ENCODE measurements around the gene CFAP52. TPM values are rescaled to one million over a fixed set of nuclear protein-coding genes. Genes with fewer than 3 reads are reported as not detected.

CFAP52 gene
- total RNA-seq, 2 donors from 2014 or later: 1.7 TPM; not detected in 1

DNA sequence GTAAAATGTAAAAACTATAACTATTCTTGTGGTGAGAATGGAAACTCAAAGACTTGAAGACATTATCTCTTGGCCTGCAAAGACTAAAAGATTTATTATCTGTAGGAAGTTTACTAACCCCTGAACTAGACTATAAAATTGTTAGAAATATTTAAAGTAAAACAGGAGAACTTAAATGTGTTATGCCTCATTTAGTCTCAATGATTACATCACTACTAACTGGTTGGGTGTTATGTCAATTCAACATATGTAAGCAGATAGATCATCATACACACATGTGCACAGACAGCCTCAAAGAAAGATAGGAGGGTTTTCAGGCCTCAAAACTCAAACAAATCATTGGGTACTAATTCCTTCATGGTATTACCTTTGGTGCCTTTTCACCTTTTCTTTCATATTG lies 8.4 kb upstream of the CFAP52 start:
- TF ChIP-seq POLR2AphosphoS5 (IDR thresholded peaks at IDR 0.05): no peak
- TF ChIP-seq POLR2A (IDR thresholded peaks at IDR 0.05): no peak
- TF ChIP-seq, protein P1, sequence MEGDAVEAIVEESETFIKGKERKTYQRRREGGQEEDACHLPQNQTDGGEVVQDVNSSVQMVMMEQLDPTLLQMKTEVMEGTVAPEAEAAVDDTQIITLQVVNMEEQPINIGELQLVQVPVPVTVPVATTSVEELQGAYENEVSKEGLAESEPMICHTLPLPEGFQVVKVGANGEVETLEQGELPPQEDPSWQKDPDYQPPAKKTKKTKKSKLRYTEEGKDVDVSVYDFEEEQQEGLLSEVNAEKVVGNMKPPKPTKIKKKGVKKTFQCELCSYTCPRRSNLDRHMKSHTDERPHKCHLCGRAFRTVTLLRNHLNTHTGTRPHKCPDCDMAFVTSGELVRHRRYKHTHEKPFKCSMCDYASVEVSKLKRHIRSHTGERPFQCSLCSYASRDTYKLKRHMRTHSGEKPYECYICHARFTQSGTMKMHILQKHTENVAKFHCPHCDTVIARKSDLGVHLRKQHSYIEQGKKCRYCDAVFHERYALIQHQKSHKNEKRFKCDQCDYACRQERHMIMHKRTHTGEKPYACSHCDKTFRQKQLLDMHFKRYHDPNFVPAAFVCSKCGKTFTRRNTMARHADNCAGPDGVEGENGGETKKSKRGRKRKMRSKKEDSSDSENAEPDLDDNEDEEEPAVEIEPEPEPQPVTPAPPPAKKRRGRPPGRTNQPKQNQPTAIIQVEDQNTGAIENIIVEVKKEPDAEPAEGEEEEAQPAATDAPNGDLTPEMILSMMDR (IDR thresholded peaks at IDR 0.05): no peak
- H3K9me3 ChIP-seq: no peaks in the 10 kb centered on the region
- H3K27me3 ChIP-seq (replicated peaks; ENCODE audit: insufficient read depth): no peaks in the 10 kb centered on the region
- intact Hi-C loops (cut with DNase I): no loop called here
- no peak overlapping the region for H3K27ac ChIP-seq
- no peaks in the 10 kb centered on the region for H3K4me1 ChIP-seq (replicated peaks)
- no peak overlapping the region for H3K4me3 ChIP-seq
- DNase-seq (ENCODE audit: low spot score): no peak
- no peaks in the 10 kb centered on the region for H3K36me3 ChIP-seq

DNA sequence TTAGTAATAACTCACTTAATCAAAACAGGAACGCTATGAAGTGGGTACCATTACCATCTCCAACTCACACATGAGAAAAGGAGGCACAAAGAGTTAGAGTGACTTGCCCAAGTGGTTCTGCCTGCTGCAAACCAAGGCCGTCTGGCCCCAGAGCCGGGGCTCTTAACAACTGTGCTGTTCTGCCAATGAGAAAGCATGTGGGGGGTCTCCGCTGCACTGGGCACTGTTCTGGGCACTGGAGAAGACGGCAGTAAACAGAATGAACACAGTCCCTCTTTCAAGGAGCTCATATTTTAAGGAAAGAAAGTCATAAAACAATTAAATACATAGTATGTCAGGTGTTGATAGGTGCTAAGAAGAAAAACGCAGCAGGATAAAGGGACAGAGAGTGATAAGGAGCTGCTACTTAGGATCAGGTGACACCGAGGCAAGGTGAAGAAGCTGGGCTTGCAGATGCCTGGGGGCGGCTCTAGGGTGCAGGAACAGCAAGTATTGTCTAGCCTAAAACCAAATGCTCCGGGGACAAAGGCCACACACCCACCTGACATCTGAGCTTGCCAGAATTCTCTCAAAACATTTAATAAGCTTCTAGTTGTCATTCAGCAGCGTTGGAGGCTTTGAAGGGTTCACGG lies 7.4 kb upstream of the CFAP52 start:
- no peak overlapping the region for H3K4me3 ChIP-seq
- intact Hi-C loops (cut with DNase I): no loop called here
- H3K27ac ChIP-seq: no peak overlapping the region
- TF ChIP-seq, protein P1 (IDR thresholded peaks at IDR 0.05): no peak
- TF ChIP-seq POLR2A (IDR thresholded peaks at IDR 0.05) (no peak), POLR2AphosphoS5 (IDR thresholded peaks at IDR 0.05) (no peak)
- no peak for DNase-seq (ENCODE audit: low spot score)
- WGBS: 69% methylated on average over 11 of the region's 11 CpGs
- H3K36me3 ChIP-seq: no peaks in the 10 kb centered on the region
- H3K27me3 ChIP-seq (replicated peaks; ENCODE audit: insufficient read depth): no peaks in the 10 kb centered on the region
- no peaks in the 10 kb centered on the region for H3K4me1 ChIP-seq (replicated peaks)
- H3K9me3 ChIP-seq: no peaks in the 10 kb centered on the region

DNA sequence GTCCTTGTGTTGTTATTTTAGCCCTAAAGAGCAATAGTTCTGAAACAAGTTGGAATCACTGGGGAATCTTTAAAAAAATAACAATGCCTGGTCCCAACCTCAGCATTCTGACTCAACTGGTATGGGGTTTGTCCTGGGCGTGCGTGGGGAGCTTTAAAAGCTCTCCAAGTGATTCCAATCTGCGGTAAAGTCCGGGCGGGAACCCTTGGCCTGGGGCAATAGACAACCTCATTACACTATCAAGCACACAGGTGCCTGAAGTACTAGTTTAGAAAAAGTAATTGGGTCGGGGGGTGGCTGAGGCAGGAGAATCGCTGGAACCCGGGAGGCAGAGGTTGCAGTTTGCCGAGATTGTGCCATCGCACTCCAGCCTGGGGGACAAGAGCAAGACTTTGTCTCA lies 5.2 kb upstream of the CFAP52 start:
- no peak overlapping the region for H3K27ac ChIP-seq
- no peak overlapping the region for H3K4me3 ChIP-seq
- no peaks in the 10 kb centered on the region for H3K4me1 ChIP-seq (replicated peaks)
- no peaks in the 10 kb centered on the region for H3K36me3 ChIP-seq
- intact Hi-C loops (cut with DNase I): no loop called here
- DNase-seq (ENCODE audit: low spot score): no peak
- 84% methylated on average over 9 of the region's 10 CpGs for WGBS
- TF ChIP-seq POLR2AphosphoS5 (IDR thresholded peaks at IDR 0.05) (no peak), POLR2A (IDR thresholded peaks at IDR 0.05) (no peak)
- TF ChIP-seq, protein P1 (IDR thresholded peaks at IDR 0.05): no peak
- H3K9me3 ChIP-seq: no peaks in the 10 kb centered on the region
- H3K27me3 ChIP-seq (replicated peaks; ENCODE audit: insufficient read depth): no peaks in the 10 kb centered on the region

DNA sequence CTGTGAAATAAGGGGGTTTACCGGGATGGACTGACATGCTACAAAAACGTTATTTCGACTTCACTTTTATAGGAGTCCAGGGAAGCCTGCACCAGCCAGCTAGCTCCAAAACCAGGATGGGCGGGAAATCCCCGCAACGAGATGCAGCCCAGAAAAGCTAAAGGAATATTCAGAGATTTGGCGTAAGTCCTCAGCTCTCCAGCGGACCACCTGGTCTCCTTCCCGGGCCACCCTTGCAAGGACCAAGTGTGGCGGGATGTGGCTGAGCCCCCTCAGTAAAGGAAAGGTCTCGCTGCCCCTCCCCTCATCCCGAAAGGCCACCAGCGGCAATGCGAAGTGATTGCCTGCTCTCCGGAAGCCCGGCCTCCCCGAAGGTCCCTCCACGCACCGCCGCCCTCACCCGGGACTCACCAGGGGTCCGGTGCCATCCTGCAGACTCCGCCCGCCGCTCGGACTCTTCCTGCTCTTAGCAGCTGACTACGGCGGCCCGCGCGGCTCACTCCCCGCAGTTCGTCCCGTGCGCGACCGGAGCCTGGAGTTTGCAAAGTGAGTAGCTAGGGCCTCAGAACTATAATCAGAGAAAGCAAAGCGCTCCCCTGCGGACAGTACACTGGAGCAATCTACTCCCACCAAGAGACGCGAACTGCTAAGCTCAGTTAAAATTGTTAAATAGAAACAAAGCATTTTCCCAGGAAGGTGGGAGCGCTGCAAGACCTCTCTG lies 901 bp upstream of the CFAP52 start, which contains the start of gene STX8:
TSS of gene STX8 (minus strand) at position 440 of the 721 bp plus-strand sequence. CDS start at position 428, 12 bp downstream.
- peak; percentile 87 for DNase-seq (ENCODE audit: low spot score)
- WGBS: under 1% methylated on average over 31 of the region's 42 CpGs
- H3K9me3 ChIP-seq: no peaks in the 10 kb centered on the region
- no peaks in the 10 kb centered on the region for H3K4me1 ChIP-seq (replicated peaks)
- H3K27me3 ChIP-seq (replicated peaks; ENCODE audit: insufficient read depth): no peaks in the 10 kb centered on the region
- H3K4me3 ChIP-seq: peak within 1 kb of the TSS; percentile 65 to 73
- no peaks in the 10 kb centered on the region for H3K36me3 ChIP-seq
- no peak for TF ChIP-seq POLR2A (IDR thresholded peaks at IDR 0.05)
- TF ChIP-seq, protein P1 (IDR thresholded peaks at IDR 0.05): peak in 2 of 4 experiments; percentile 5 to 8
- peak; percentile 86 for TF ChIP-seq POLR2AphosphoS5 (IDR thresholded peaks at IDR 0.05)
- intact Hi-C loops (cut with DNase I): loop anchor here (5.0 kb wide), 1 partner anchor 173 kb away; no protein-coding TSS in a partner anchor
- peak within 1 kb of the TSS in 1 of 2 donors; percentile 41 for H3K27ac ChIP-seq

Data from prostate gland (tissue), 2 donors.